Measurements from ENCODE around the gene LIF.
"Not testable (repeated sequence)": the region's sequence is repeated elsewhere in the genome, so short reads cannot be mapped to it uniquely, and the experiment has no call there.

LIF gene

DNA sequence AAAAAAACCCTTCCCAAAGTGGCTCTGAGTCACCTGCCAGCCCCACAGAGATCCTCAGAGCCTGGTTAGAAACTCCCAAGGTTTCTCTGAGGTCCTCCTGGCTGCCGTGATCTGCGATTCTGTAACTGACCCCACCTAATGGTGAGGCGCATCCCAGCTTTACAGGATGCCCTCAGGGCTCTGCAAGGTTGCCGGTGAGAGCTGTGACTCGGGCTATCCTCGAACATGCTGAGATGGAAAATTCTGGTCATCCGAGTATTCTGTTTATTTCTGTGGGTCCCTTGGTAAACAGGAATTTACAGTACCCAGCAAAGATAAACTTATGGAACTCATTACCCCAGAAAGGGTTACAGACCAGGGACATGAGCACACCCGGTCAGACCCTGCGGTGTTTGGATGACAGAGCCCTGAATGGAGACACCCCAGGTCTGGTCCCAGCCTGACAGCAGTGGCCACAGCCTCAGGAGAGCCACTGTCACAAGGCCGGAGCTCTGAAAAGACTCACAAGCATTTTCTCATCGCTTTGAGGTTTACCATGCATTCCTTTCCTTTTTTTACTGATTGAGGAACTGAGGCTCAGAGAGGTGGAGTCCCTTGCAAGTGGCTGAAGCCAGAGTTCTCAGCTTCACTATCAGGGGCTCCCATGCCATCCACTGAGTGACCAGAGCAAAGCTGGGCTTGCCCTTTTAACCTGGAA lies 22.2 kb downstream of the LIF start:
- DNase-seq: no peak

DNA sequence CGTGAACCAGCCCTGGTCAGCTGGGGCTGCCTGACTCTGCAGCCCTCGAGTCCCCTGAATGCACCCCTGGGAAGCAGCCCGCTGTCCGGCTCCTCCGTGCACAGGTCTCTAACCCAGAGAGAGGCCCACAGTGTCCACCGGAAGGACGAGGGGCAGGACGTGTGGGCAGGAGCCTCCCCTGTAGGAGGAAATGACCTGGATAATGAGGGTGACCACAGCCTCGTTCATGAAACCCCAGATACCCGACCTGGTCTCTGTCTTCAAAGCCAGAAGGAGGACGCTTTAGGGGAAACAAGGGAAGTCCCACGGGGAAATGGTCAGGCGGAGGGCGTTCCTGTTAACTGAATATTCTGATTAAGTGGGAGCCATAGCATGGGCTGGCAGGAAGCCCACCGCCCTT lies 23.3 kb downstream of the LIF start:
- DNase-seq: no peak

DNA sequence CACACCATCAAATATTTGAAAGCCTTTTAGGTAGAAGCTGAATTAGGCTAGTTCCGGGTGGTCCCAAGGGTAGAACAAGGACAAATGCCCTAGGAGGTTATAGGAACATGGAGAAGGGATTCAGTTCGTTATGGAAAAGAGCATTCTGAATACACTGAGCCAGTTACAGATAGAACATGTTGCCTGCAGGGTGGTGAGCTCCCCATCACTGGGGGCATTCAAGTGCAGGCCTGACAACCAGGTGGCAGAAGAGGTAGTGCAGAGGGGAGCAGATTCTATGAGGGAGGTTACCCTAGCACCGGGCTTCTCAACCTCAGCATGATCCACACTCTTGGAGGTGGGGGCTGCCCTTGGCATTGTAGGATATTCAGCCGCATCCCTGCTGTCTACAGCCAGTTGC lies 24.2 kb downstream of the LIF start:
- DNase-seq: no peak

DNA sequence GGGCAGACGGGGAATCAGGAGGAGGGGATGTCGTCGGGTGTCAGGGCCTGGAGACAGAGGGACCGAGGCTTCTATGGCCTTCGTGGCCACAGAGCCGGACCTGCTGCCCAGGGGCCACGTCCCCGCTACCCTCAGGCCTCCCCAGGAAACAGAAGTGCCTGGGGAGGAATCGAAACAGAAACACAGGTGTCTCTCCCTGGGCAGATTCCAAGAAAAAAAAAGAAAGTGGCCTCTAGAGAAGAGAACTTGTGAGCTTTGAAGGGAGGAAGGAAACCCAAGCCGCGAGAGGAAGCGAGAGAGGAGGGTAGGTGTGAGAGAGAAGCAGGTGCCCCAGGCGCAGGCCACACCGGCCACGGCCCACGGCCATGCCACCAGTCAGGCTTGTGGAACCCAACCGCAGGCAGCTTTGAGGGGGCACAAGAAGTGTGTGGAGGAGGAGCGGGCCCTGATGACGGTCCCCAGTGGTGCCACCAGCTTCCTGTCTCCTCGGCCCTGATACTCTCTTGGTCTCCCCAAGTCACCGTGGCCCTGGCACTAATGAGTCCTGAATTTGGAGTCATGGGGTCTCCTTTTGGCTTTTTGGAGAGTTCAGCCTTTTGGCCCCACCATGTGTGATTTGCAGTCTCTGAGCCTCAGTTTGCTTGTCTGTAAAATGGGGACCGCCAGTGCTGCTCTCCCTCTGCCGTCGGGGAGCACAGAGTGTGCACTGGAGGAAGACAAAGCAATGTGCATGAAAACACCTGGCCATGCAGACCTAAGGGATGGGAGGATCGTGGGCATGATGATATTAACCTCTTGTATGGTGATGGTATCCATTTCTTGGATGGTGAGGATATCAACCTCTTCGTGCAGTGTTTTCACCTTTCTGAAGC lies 25.2 kb downstream of the LIF start:
- DNase-seq: peak; percentile 58 to 64

DNA sequence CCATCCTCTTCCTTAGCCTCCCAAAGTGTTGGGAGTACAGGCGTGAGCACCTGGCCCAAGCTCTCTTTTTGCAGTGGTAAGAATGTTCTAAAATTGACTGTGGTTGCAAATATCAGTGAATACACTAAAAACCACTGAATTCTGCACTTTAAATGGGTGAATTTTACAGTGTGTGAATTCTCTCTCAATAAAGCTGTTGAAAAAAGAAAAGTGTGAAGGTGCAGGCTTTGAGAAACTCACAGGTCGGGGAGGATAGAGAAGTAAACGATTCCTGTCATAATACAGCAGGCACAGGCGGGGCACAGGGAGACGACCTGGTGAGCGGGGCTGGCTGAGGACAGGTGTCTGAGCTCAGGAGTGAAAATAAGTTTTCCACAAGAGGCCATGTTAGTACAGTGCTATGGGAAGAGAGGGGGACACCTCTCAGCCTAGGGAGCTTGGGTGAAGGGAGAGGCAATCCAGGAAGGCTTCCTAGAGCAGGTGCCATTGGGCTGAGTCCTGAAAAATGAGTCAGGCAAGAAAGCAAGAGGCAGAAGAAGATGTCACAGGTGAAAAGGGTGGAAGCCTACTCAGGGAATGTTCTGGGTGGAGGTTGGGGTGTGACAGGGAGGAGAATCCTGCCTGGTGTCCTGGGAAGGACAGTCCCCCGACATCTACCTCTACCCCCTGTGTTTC lies 26.1 kb downstream of the LIF start:
- DNase-seq: no peak

DNA sequence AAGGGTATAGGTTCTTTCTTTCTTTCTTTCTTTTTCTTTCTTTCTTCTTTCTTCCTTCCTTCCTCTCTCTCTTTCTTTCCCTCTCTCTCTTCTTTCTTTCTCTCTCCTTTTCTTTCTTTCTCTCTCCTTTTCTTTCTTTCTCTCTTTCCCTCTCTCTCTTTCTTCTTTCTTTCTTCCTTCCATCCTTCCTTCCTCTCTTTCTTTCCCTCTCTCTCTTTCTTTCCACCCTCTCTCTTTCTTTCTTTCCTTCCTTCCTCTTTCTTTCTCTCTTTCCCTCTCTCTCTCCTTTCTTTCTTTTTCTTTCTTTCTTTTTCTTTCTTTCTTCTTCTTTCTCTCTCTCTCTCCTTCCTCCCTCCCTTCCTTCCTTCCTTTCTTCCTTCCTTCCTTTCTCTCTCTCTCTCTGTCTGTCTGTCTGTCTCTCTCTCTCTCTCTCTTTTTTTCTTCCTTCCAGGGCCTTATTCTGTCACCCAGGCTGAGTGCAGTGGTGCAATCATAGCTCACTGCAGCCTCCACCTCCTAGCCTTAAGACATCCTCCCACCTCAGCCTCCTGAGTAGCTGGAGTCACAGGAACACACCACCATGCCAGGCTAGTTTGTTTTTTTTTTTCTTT lies 26.8 kb downstream of the LIF start:
- no peak for DNase-seq

DNA sequence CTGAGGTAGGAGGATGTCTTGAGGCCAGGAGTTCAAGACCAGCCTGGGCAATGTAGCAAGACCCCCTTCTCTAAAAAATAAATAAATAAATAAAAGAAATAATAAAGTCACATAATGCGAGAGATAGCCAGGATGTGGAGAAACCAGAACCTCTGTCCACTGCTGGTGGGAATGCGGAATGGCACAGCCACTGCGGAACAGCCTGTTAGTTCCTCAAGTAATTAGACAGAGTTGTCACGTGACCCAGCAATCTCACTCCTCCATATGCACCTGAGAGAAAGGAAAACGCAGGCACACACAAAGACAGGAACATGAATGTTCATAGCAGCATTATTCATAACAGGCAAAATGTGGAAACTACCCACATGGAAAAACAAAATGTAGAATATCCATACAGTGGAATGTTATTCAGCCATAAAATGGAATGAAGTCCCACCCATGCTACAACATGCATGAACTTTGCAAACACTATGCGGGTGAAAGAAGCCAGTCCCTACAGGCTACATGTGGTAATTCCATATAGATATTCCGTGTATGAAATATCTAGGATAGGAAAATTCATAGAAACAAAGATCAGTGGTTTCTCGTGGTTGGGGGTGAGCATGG lies 27.4 kb downstream of the LIF start:
- no peak for DNase-seq

DNA sequence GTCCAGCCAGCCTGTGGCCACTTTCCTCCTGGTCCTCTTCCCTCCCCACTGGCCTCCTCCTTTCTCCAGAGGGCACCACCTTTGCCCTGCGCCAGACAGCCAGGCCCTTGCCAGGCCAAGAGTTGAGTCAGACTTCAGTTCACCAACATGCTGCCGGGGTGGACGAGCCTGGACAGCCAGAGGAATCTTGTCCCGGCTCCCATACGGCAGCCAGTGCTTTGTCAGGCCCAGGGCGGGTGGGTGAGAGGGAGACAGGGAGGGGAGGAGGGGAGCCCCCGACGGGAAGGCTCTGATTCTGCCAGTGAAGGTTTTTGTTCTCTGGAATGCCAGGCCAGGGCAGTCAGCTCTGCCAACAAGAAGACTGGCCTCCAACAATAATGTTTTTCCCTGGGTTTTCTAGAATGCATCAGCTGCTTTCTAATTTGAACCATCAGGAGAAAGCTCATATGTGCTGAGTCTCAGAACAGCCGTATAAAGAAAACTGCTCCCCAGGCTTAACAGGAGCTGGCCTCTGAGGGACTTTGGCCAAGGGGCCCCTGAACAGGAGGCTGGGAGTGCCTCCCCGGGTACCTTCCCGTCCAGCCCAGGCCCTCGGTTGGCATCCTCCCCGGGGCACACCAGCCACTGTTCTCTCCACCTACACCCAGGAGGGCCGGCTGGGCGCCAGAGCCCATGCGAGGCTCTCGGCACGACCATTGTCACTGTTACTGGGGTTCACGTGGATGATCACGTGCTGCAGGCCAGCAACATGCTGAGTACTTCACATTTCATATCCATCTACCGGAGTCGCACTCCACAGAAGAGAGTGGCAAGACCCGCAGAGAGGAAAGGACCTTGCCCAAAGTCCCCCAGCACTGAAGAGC lies 28.6 kb downstream of the LIF start:
- no peak for DNase-seq

DNA sequence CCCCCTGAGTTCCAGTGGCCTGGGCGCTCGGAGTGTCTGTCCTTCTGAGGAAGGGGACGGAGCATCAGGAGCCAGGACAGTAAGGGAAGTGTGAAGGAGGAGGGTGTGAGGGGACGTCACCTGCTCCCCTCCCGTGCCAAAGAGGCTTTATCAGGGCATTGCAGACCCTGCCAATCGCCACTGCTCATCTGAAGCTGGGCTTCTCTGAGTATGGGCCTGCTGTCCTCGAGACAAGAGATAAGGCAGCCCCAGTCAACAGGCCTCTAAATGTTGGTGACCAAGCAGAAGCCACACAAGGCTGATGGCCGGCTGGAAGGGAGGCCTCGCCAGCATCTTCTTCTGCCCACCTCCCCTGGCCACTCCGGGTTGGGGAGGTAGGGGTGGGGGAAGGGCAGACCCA lies 29.8 kb downstream of the LIF start:
- no peak for DNase-seq

DNA sequence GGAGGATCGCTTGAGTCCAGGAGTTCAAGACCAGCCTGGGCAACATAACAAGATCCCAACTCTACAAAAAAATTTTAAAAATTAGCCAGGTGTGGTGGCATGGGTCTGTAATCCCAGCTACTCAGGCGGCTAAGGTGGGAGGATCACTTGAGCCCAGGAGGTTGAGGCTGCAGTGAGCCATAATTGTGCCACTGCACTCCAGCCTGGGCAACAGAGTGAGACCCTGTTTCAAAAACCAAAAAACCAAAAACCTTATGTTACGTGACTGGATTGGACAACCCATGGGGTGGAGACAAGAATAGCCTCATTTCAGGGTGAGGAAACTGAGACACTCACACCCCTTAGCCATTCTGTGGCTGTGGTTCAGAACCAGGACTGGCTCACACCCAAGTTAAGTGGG lies 30.3 kb downstream of the LIF start:
- DNase-seq: not testable (repeated sequence)

DNA sequence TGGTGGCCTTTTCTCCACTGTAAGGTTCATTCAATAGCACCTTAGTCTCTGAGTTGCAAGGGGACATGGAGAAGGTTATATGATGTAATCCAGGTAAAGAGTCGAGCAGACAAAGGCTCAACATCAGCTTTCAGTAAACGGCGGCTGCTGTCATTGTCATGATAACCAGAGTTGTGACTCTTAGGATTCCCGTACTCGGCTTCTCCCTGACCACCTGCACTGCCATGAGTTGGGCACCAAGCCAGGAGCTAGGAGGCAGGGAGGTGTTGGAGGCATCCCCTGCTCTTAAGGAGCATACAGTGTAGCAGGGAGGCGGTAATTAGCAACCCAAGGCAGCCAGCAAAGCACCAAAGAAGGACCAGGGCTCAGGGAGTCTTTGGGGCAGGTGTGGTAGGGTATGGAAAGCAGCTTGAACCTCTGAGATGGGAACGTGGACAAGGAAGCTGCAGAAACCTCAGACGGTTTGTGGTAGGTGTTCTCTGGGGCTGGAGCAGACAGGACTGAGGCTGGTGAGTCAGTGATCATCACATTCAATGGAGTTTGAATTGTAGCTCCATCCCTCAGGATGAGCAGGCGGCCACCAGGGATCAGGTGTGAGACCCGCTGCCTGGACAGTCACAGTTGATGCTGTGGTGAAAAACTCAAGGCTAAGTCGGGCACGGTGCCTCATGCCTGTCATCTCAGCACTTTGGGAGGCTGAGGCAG lies 31.7 kb downstream of the LIF start:
- no peak for DNase-seq

DNA sequence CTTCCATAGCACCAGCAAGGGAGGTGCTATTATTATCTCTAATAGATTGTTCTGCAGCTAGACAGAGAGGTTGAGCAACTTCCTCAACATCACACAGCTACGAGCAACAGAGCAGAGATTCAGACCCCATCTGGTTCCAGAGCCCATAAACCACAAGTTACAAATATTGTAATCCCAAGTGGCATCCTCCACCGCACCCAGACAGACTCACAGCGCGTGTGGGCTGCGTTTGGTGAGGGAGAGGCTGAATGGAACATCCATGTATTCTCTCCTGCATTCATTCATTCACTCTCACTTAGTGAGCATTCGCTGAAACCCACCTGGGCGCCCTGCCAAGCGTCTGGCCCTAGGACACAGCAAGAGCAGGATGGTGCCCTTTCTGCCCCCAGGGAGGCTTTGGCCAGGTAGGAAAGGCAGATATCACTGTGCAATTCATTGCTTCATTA lies 33.5 kb downstream of the LIF start:
- no peak for DNase-seq

DNA sequence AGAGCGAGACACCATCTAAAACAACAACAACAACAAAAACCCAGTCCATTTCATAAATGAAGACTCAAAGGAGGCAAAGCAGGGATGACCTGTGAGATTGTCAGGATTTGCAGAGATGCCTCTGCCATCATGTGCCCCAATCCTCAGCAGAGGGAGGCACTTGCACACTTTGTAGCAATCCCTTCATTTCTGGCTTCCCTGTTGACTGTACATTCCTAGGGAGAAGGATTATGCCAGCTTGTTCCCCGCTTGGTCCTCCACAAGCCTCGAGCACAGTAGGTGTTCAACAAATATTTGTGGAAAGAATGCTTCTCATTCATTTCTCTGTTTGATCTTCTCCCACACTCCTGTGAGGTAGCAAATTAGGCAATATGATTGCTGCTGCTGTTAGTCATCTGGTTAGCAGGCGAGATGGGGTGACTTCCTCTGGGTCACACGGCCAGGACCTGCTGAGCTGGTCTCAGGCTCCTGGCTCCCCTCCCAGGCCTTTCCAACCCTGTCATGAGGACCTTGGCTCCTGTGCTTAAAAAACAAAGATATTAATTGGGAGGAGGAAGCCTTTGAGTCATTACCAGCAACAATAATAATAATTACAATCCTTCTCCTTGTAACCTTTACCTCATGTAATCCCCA lies 34.1 kb downstream of the LIF start:
- DNase-seq: peak; percentile 31 to 36

DNA sequence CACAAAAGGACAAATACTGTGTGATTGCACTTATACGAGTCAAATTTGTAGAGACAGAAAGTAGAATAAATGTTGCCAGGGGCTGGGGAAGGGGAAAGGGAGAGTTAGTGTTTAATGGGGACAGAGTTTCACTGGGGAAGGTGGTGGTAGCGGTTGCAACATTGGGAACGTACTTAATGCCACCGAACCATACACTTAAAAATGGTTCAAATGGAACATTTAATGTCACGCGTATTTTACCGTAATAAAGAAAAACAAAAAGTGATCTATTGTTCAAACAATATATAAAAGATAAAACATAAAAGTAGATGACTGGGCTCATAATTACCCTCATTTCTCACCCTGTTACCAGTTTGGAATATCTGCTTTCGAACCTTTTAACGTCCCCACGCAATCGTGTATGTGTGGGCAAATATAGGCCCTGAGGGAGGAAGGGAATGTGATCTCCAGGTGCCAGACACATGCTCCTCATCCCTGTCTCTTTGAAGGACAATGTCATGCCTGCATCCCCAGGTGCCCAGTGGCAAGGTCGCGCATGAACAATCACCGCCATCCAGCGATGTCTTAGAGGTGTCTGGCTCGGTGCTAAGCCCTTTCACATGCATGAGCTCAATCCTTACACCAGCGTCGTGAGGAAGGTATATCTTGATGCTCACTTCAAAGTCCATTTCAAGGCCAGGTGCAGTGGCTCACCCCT lies 35.3 kb downstream of the LIF start:
- DNase-seq: no peak

DNA sequence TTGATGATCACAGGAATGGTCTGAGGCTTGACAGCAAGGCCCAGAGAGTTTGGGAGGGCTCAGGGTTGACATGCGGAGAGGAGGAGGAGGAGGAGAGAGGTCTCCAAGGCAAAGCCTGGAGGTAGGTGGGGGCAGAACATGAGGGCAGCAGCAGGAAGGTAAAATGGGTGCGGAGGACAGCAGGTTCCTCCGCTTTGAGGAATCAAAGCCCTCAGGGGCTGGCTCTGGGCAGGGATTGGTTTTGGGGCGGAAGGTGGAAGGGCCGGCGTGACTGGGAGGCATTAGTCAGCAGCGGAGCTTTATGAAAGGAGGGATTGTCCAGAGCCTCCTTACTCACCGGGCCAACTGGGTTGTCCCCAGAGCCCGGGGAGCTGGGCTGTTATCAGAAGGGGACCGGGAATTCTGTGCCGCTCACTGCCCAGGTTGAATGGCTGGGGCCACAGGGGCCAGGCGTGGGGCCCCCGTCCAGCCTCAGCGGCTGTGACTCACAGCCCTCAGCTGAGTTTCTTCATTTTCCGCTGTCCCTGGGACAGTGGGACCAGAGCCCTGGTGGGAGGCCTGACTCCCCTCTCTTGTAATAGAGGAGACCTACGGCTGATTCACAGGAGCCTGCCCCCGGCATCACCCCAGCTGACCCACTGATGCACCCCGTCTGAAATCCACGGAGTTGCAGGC lies 36.2 kb downstream of the LIF start:
- DNase-seq: no peak

DNA sequence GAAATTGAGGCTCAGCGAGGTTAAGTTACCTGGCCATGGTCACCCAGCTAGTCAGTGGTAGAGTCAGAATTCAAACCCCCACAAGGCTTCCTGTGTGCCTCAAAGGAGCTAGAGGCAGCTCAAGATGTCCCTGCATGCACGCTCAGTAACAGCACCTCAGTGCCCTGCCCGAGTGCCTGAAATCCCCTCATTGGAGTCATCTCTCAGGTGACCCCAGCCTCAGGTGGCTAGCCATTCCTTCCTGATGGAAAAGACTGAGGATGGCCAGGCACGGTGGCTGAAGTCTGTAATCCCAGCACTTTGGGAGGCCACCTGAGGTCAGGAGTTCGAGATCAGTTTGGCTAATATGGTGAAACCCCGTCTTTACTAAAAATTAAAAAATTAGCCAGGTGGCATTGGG lies 36.9 kb downstream of the LIF start:
- DNase-seq: no peak

DNA sequence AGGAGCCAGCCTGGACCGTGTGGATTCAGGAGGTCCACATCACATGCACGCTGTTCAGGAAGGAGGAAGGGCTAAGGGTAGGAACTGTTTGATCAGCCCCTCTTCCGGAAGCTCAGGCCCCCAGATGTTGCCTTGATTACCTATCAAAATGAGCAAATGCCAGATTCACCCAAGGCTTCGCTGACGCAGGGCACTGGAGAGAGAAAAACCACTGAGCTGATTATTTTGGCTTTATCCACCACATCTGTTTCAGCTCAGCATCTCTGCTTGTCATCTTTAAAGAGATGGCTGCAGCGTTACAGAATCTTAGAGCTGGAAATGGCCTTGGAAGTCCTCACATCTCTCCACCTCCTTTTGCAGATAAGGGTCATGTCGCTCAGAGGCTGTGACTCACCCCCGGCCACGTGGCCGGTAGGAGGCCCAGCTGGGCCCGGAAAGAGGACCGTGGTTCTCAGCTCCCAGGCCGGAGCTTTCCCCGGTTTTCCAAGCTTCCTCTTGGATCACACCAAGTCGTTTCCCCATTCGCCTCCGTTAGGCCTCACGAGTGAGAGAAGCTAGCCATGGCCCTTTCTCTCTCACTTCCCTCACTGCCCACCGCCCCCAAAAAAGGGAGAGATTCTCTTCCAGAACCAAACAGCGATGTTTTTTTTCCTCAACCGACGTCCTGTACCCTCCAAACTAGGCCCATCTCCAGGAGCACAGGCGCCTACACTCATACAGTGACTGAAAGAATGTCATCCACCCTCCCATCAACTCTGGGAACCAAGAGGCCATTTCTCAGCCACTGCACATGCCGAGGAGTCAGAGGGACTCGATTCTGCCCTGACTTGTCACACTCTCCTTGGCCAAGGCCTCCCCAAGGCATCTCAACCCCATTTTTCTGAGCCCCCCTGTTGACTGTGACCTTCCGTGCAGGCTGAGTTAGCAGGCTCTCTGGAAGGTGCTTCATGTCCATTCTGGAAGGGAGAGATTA lies 37.6 kb downstream of the LIF start:
- DNase-seq: no peak

DNA sequence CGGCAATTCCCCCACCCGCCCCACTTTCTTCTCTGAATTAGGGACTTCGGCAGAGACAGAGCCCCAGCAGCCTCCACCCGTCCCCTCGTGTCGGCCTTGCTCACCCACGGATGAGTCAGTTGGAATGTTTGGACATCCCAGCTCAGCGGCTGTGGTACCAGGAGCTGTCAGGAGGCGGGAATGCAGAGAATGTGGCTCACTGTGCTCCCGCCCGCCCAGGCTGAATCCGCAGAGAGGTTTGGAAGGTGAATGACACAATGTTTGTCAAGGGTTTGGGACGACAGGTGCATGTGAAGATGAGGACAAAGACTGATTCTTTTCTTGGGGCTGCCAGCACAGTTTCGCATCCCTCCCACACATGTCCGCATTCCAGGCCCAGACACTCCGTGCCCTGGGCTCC lies 39.6 kb downstream of the LIF start:
- DNase-seq: no peak

Data from activated CD4-positive, alpha-beta T cell treated with anti-CD3 and anti-CD28 coated beads, Interleukin-2, amount 50 U/mL, for 48 hours (primary cell).